Dermis microvascular lymphatic vessel endothelial cell (primary cell): ENCODE data around the gene MTERF1. TPM values are rescaled to one million over a fixed set of nuclear protein-coding genes. Genes with fewer than 3 reads are reported as not detected.
"Not testable (repeated sequence)": the region's sequence is repeated elsewhere in the genome, so short reads cannot be mapped to it uniquely, and the experiment has no call there.

Source experiments
- DNase-seq, 2 donors: peaks; one replicate each; pipeline versions ENCODE4 v3.0.0 to v3.0.0-alpha.2; 2010; ENCODE audit warnings: low read depth in 2 of 2
- total RNA-seq: library from RNA; depleted of rRNA; stranded (reverse); fragments of >200 nt; gene quantifications from 2 replicates; pipeline ENCODE4 v1.2.1, GENCODE V29; 2014

Gene MTERF1
- 5.1 and 5.4 TPM in 2 replicates for total RNA-seq

GRCh38 chr7:91880413-91881241 lies at the start of gene MTERF1:
TSS of gene MTERF1 (minus strand) at chr7:91880702. CDS start at chr7:91880083, 619 bp downstream.
- DNase-seq, result peak; percentile 72 to 90

GRCh38 chr7:91929463-91929862 lies 49.0 kb upstream of the MTERF1 start:
- peak in 1 of 2 donors; percentile 1 for DNase-seq

GRCh38 chr7:91927912-91928311 lies 47.4 kb upstream of the MTERF1 start:
- DNase-seq, result no peak

GRCh38 chr7:91922857-91923256 lies 42.4 kb upstream of the MTERF1 start:
- DNase-seq, result no peak

- DNase-seq, result no peak
These were observed 37.9 kb upstream of the MTERF1 start for GRCh38 chr7:91918356-91918755.

GRCh38 chr7:91916051-91916440 lies 35.5 kb upstream of the MTERF1 start:
- no peak for DNase-seq

- DNase-seq, result no peak
These were observed 35.0 kb upstream of the MTERF1 start for GRCh38 chr7:91915401-91916050.

GRCh38 chr7:91913612-91914011 lies 33.1 kb upstream of the MTERF1 start:
- DNase-seq, result no peak

- no peak for DNase-seq
These were observed 32.0 kb upstream of the MTERF1 start for GRCh38 chr7:91912494-91912893.

- DNase-seq, result no peak
These were observed 30.6 kb upstream of the MTERF1 start for GRCh38 chr7:91911121-91911520.

- DNase-seq, result no peak
These were observed 29.7 kb upstream of the MTERF1 start for GRCh38 chr7:91910171-91910570.

- DNase-seq, result no peak
These were observed 19.1 kb upstream of the MTERF1 start for GRCh38 chr7:91899563-91899962.

GRCh38 chr7:91898240-91898992 lies 17.9 kb upstream of the MTERF1 start:
- no peak for DNase-seq

GRCh38 chr7:91894781-91895480 lies 14.4 kb upstream of the MTERF1 start:
- DNase-seq, result no peak

GRCh38 chr7:91893699-91894098 lies 13.2 kb upstream of the MTERF1 start:
- DNase-seq, result not testable (repeated sequence)

GRCh38 chr7:91892821-91893340 lies 12.4 kb upstream of the MTERF1 start:
- no peak for DNase-seq

GRCh38 chr7:91892099-91892705 lies 11.7 kb upstream of the MTERF1 start:
- DNase-seq, result no peak

GRCh38 chr7:91888271-91889175 lies 8.0 kb upstream of the MTERF1 start:
- DNase-seq, result not testable (repeated sequence)

- not testable (repeated sequence) for DNase-seq
These were observed 7.1 kb upstream of the MTERF1 start for GRCh38 chr7:91887336-91888213.
